Naive thymus-derived CD4-positive, alpha-beta T cell (primary cell): ENCODE results near the gene NUDT7. TPM values are rescaled to one million over a fixed set of nuclear protein-coding genes. Genes with fewer than 3 reads are reported as not detected.

ENCODE experiments used
- ATAC-seq: fragments of 150-1000 bp; cut with Tn5 transposase; 2 replicates; pipeline ENCODE4 v1.10.0; 2021; ENCODE audit warnings: mild to moderate bottlenecking, moderate library complexity
- CTCF ChIA-PET: fragments of 350-600 bp; sonication (Branson Sonifier 250); formaldehyde crosslinking; loops from one replicate; lab custom pipeline; 2021; ENCODE audit warnings: antibody characterized with exemption; lab: Charles Lee
- POLR2A ChIA-PET: fragments of 350-600 bp; sonication (Branson Sonifier 250); formaldehyde crosslinking; loops from one replicate; lab custom pipeline; 2021; ENCODE audit warnings: antibody characterized with exemption, inconsistent platforms; lab: Charles Lee
- DNase-seq, 9 donors: peaks; one replicate each; pipeline versions ENCODE4 v3.0.0 to v3.0.0-alpha.2; 2020 to 2022; ENCODE audit warnings: mixed read lengths in 1 of 9
- H3K27ac ChIP-seq: one replicate; pipeline ENCODE4 v1.7.0; 2013; ENCODE audit warnings: mild to moderate bottlenecking, low read depth, low read length, moderate library complexity
- H3K27me3 ChIP-seq, 2 donors: one replicate each; pipeline ENCODE4 v1.7.0; 2013; ENCODE audit warnings: low read length in 2 of 2, mild to moderate bottlenecking in 2 of 2, moderate library complexity in 2 of 2; ENCODE audit not compliant: control insufficient read depth in 2 of 2, insufficient read depth in 2 of 2
- H3K36me3 ChIP-seq, 3 experiments: 1 replicate in 2 of 3; 2 replicates in 1 of 3; pipeline ENCODE4 v1.7.0; 2013; ENCODE audit warnings: low read length in 3 of 3, mild to moderate bottlenecking in 3 of 3, moderate library complexity in 1 of 3; ENCODE audit not compliant: insufficient read depth in 3 of 3, control insufficient read depth in 2 of 3
- H3K4me1 ChIP-seq, 2 donors: one replicate each; pipeline ENCODE4 v1.7.0; 2013; ENCODE audit warnings: low read length in 2 of 2, mild to moderate bottlenecking in 2 of 2, moderate library complexity in 1 of 2; ENCODE audit not compliant: control insufficient read depth in 2 of 2, insufficient read depth in 2 of 2
- H3K4me3 ChIP-seq: 2 replicates; pipeline ENCODE4 v1.7.0; 2013; ENCODE audit warnings: mild to moderate bottlenecking, low read length
- H3K9me3 ChIP-seq, 3 experiments: 1 replicate in 2 of 3; 2 replicates in 1 of 3; pipeline ENCODE4 v1.7.0; 2013; ENCODE audit warnings: low read length in 3 of 3; ENCODE audit not compliant: control insufficient read depth in 2 of 3
- H3K27ac Mint-ChIP-seq, 9 donors: one replicate each; pipeline ENCODE4 v1.8.0; 2020 to 2022; ENCODE audit warnings: mixed read lengths in 9 of 9, mild to moderate bottlenecking in 8 of 9, moderate library complexity in 5 of 9, inconsistent platforms in 2 of 9
- H3K27me3 Mint-ChIP-seq, 5 donors: one replicate each; pipeline ENCODE4 v1.8.0; 2021 to 2022; ENCODE audit warnings: mixed read lengths in 5 of 5, mild to moderate bottlenecking in 1 of 5
- H3K36me3 Mint-ChIP-seq, 5 donors: one replicate each; pipeline ENCODE4 v1.8.0; 2020 to 2022; ENCODE audit warnings: mixed read lengths in 5 of 5, mild to moderate bottlenecking in 3 of 5, inconsistent platforms in 1 of 5
- H3K4me1 Mint-ChIP-seq, 7 donors: one replicate each; pipeline ENCODE4 v1.8.0; 2020 to 2022; ENCODE audit warnings: mixed read lengths in 7 of 7, mild to moderate bottlenecking in 3 of 7, inconsistent platforms in 1 of 7
- H3K4me3 Mint-ChIP-seq, 10 donors: one replicate each; pipeline ENCODE4 v1.8.0; 2020 to 2022; ENCODE audit warnings: mild to moderate bottlenecking in 10 of 10, mixed read lengths in 10 of 10, moderate library complexity in 6 of 10, inconsistent platforms in 2 of 10
- H3K9me3 Mint-ChIP-seq, 11 donors: one replicate each; pipeline ENCODE4 v1.8.0; 2020 to 2022; ENCODE audit warnings: mixed read lengths in 11 of 11, mild to moderate bottlenecking in 4 of 11, inconsistent platforms in 1 of 11, moderate library complexity in 1 of 11
- intact Hi-C, 2 donors: fragments of 100-400 bp; cut with micrococcal nuclease; formaldehyde crosslinking; loops; one replicate each; pipeline ENCODE4 v1.15.1; 2023
- polyA plus RNA-seq, 2 donors: library from polyadenylated mRNA; unstranded; fragments of 300-500 nt; fragmentation: Illumina TruSeq; gene quantifications; one replicate each; pipeline ENCODE4 v1.2.3, GENCODE V29; 2021
- total RNA-seq, 6 experiments: library from RNA in 5 of 6; stranded (reverse) in 5 of 6; gene quantifications; 1 replicate in 5 of 6; 2 replicates in 1 of 6; pipeline ENCODE4 v1.2.3 and lab custom pipeline; 2021 to 2026

Gene NUDT7
- total and polyA plus RNA-seq, 7 experiments from 2014 or later: 2.1 to 22.8 (median 10.0) TPM

GRCh38 chr16:77738706-77739558 is 16.6 kb downstream of the NUDT7 start:
- Mint-ChIP-seq H3K27me3 (no peaks in the 10 kb centered on the region), H3K27ac (no peak overlapping the region), H3K4me3 (no peak overlapping the region), H3K4me1 (peaks cover 0 to 4% (median 0%) of the 10 kb centered on the region in 7 donors), H3K9me3 (peaks cover 0 to 14% (median 0%) of the 10 kb centered on the region in 11 donors), H3K36me3 (peaks cover 4 to 36% (median 32%) of the 10 kb centered on the region in 5 donors)
- Histone ChIP-seq H3K4me3 (no peak overlapping the region), H3K27ac (no peak overlapping the region), H3K36me3 (no peaks in the 10 kb centered on the region), H3K9me3 (no peaks in the 10 kb centered on the region), H3K4me1 (no peaks in the 10 kb centered on the region), H3K27me3 (no peaks in the 10 kb centered on the region)
- no peak for ATAC-seq
- CTCF ChIA-PET: no interaction called here
- intact Hi-C loops: no loop called here
- POLR2A ChIA-PET: no interaction called here
- no peak for DNase-seq

- H3K27me3 Mint-ChIP-seq: no peaks in the 10 kb centered on the region
- H3K9me3 Mint-ChIP-seq: peaks cover 0 to 8% (median 0%) of the 10 kb centered on the region in 11 donors
- ChIA-PET CTCF (no interaction called here), POLR2A (no interaction called here)
- no peak overlapping the region for H3K27ac ChIP-seq
- intact Hi-C loops: no loop called here
- H3K4me1 Mint-ChIP-seq: peaks cover 0 to 4% (median 0%) of the 10 kb centered on the region in 7 donors
- H3K36me3 Mint-ChIP-seq: peaks cover 4 to 34% (median 28%) of the 10 kb centered on the region in 5 donors
- ATAC-seq (no peak), DNase-seq (no peak)
- H3K4me1 ChIP-seq: no peaks in the 10 kb centered on the region
- no peak overlapping the region for H3K4me3 ChIP-seq
- no peaks in the 10 kb centered on the region for H3K36me3 ChIP-seq
- no peaks in the 10 kb centered on the region for H3K9me3 ChIP-seq
- no peak overlapping the region for H3K4me3 Mint-ChIP-seq
- H3K27me3 ChIP-seq: no peaks in the 10 kb centered on the region
- no peak overlapping the region for H3K27ac Mint-ChIP-seq
Measured at GRCh38 chr16:77739559-77739892, 17.2 kb downstream of the NUDT7 start.

- no peaks in the 10 kb centered on the region for H3K36me3 ChIP-seq
- Mint-ChIP-seq H3K27me3 (peaks cover 0 to 7% (median 0%) of the 10 kb centered on the region in 5 donors), H3K4me1 (no peaks in the 10 kb centered on the region), H3K9me3 (no peaks in the 10 kb centered on the region), H3K27ac (no peak overlapping the region), H3K36me3 (peaks cover 0 to 19% (median 8%) of the 10 kb centered on the region in 5 donors), H3K4me3 (no peak overlapping the region)
- no peaks in the 10 kb centered on the region for H3K27me3 ChIP-seq
- ChIA-PET POLR2A (no interaction called here), CTCF (no interaction called here)
- DNase-seq (no peak), ATAC-seq (no peak)
- H3K4me1 ChIP-seq: no peaks in the 10 kb centered on the region
- H3K9me3 ChIP-seq: no peaks in the 10 kb centered on the region
- no peak overlapping the region for H3K4me3 ChIP-seq
- intact Hi-C loops: no loop called here
- H3K27ac ChIP-seq: no peak overlapping the region
Measured at GRCh38 chr16:77744141-77744540, 21.8 kb downstream of the NUDT7 start.

- Mint-ChIP-seq H3K27ac (no peak overlapping the region), H3K9me3 (no peaks in the 10 kb centered on the region), H3K4me1 (no peaks in the 10 kb centered on the region), H3K27me3 (peaks cover 0 to 17% (median 7%) of the 10 kb centered on the region in 5 donors), H3K36me3 (peaks cover 0 to 19% (median 8%) of the 10 kb centered on the region in 5 donors), H3K4me3 (no peak overlapping the region)
- Histone ChIP-seq H3K4me3 (no peak overlapping the region), H3K4me1 (no peaks in the 10 kb centered on the region), H3K27ac (no peak overlapping the region), H3K9me3 (no peaks in the 10 kb centered on the region), H3K27me3 (no peaks in the 10 kb centered on the region), H3K36me3 (no peaks in the 10 kb centered on the region)
- ATAC-seq (no peak), DNase-seq (no peak)
- intact Hi-C loops: no loop called here
- CTCF ChIA-PET: no interaction called here
- POLR2A ChIA-PET: no interaction called here
Measured at GRCh38 chr16:77745972-77746371, 23.7 kb downstream of the NUDT7 start.

- H3K4me1 Mint-ChIP-seq: no peaks in the 10 kb centered on the region
- DNase-seq (no peak), ATAC-seq (no peak)
- POLR2A ChIA-PET: no interaction called here
- H3K27me3 Mint-ChIP-seq: peaks cover 0 to 30% (median 12%) of the 10 kb centered on the region in 5 donors
- no peak overlapping the region for H3K4me3 Mint-ChIP-seq
- Histone ChIP-seq H3K4me3 (no peak overlapping the region), H3K4me1 (no peaks in the 10 kb centered on the region), H3K27ac (no peak overlapping the region), H3K27me3 (no peaks in the 10 kb centered on the region), H3K36me3 (no peaks in the 10 kb centered on the region), H3K9me3 (no peaks in the 10 kb centered on the region)
- H3K27ac Mint-ChIP-seq: no peak overlapping the region
- intact Hi-C loops: no loop called here
- H3K36me3 Mint-ChIP-seq: peaks cover 0 to 11% (median 4%) of the 10 kb centered on the region in 5 donors
- CTCF ChIA-PET: no interaction called here
- H3K9me3 Mint-ChIP-seq: peaks cover 0 to 1% (median 0%) of the 10 kb centered on the region in 11 donors
Measured at GRCh38 chr16:77748421-77749005, 26.2 kb downstream of the NUDT7 start.

GRCh38 chr16:77749415-77749814 is 27.1 kb downstream of the NUDT7 start:
- no peak overlapping the region for H3K4me3 ChIP-seq
- no peaks in the 10 kb centered on the region for H3K27me3 ChIP-seq
- ChIA-PET CTCF (no interaction called here), POLR2A (no interaction called here)
- no peaks in the 10 kb centered on the region for H3K9me3 ChIP-seq
- H3K4me1 ChIP-seq: no peaks in the 10 kb centered on the region
- no peak overlapping the region for H3K4me3 Mint-ChIP-seq
- no peaks in the 10 kb centered on the region for H3K36me3 ChIP-seq
- DNase-seq: no peak
- H3K9me3 Mint-ChIP-seq: peaks cover 0 to 1% (median 0%) of the 10 kb centered on the region in 11 donors
- H3K36me3 Mint-ChIP-seq: peaks cover 0 to 4% (median 0%) of the 10 kb centered on the region in 5 donors
- H3K27ac Mint-ChIP-seq: no peak overlapping the region
- peaks cover 0 to 35% (median 19%) of the 10 kb centered on the region in 5 donors for H3K27me3 Mint-ChIP-seq
- H3K27ac ChIP-seq: no peak overlapping the region
- no peak for ATAC-seq
- peaks cover 0 to 2% (median 0%) of the 10 kb centered on the region in 7 donors for H3K4me1 Mint-ChIP-seq
- intact Hi-C loops: no loop called here
